Epithelial cell of prostate (primary cell): Measurements from ENCODE around the gene ATF6B.
"Not testable (repeated sequence)": the region's sequence is repeated elsewhere in the genome, so short reads cannot be mapped to it uniquely, and the experiment has no call there.

Experiments used
- DNase-seq: peaks from one replicate; pipeline ENCODE4 v3.0.0-alpha.2; 2011; ENCODE audit warnings: low read depth, low spot score
- H3K27ac ChIP-seq: fragments of 450-650 bp; 2 replicates; pipeline ENCODE4 v1.5.1; 2017; ENCODE audit warnings: mild to moderate bottlenecking

The ATF6B gene

GRCh38 chr6:32109765-32110160 lies 18.3 kb downstream of the ATF6B start:
- no peak overlapping the region for H3K27ac ChIP-seq
- no peak for DNase-seq

GRCh38 chr6:32109114-32109764 lies 18.8 kb downstream of the ATF6B start, which contains the start of gene TNXB:
TSS of gene TNXB (minus strand) at chr6:32109338. CDS start at chr6:32098198, 11,140 bp downstream.
- H3K27ac ChIP-seq, result no peak within 1 kb of the TSS
- no peak for DNase-seq

DNA sequence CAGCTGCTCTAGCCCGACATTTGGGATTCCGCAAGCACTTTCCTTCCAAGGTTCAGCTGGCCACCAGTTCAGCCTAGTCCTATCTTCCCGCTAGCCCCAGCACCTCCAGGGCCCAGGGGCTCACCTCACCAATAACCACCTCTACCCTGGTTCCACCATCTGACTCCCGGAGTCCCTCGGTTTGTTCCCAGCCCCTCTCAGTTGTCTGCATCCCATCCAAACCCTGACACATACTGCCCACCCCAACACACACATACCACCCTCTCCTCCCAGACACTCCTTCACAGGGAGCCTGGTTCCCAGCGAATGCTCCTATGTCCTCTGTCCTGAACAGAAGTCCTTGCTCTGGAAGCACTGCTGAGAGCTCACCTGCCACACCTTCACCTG lies 19.3 kb downstream of the ATF6B start:
- H3K27ac ChIP-seq, result no peak overlapping the region
- DNase-seq, result no peak

DNA sequence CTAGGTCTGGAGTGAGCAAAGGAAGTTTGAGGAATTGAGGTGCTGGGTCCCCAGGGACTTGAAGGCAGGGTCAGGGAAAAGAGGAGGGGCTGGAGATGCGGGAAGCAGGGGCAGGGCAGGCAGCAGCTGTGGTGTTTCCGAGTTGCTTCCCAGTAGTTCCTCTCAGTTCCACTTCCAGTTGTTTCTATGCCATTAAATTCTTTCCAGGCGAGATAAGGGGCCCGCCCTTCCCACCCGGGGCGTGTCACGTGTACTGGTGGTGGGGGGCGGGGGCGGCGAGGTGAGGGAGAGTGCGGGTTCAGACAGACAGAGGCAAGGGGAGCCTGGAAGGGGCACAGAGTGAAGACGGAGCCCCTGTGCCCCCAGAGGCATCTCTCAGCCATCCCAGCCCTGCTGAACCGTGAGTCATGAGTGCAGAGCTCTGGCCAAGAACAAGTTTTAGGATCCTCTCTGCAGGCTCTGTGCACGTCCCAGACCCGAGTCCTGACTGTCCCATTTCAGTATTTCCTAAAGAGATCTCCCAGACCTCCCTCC lies 19.9 kb downstream of the ATF6B start:
- DNase-seq, result no peak
- no peak overlapping the region for H3K27ac ChIP-seq

GRCh38 chr6:32107406-32107805 lies 20.6 kb downstream of the ATF6B start:
- no peak for DNase-seq
- no peak overlapping the region for H3K27ac ChIP-seq

- H3K27ac ChIP-seq, result no peak overlapping the region
- no peak for DNase-seq
These were observed 22.6 kb downstream of the ATF6B start for GRCh38 chr6:32105433-32105832.

GRCh38 chr6:32102255-32102654 lies 25.8 kb downstream of the ATF6B start:
- no peak overlapping the region for H3K27ac ChIP-seq
- no peak for DNase-seq

GRCh38 chr6:32100251-32100650 lies 27.8 kb downstream of the ATF6B start:
- DNase-seq, H3K27ac ChIP-seq: not testable (repeated sequence)

- no peak overlapping the region for H3K27ac ChIP-seq
- DNase-seq, result no peak
These were observed 30.7 kb downstream of the ATF6B start for GRCh38 chr6:32097364-32097763.

- DNase-seq, result no peak
- no peak overlapping the region for H3K27ac ChIP-seq
These were observed 31.4 kb downstream of the ATF6B start for GRCh38 chr6:32096394-32097258.

DNA sequence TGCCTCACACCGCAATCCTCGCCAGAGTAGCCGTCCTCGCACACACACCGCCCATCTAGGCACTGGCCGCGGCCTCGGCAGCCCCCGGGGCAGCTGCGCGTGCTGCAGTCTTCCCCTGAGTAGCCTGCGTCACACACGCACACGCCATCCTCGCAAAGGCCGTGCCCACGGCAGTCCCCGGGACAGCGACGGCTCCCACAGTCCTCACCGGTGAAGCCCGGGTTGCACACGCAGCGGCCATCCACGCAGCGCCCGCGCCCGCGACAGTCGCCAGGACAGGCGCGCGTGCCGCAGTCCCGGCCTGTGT lies 32.0 kb downstream of the ATF6B start:
- no peak for DNase-seq
- no peak overlapping the region for H3K27ac ChIP-seq

DNA sequence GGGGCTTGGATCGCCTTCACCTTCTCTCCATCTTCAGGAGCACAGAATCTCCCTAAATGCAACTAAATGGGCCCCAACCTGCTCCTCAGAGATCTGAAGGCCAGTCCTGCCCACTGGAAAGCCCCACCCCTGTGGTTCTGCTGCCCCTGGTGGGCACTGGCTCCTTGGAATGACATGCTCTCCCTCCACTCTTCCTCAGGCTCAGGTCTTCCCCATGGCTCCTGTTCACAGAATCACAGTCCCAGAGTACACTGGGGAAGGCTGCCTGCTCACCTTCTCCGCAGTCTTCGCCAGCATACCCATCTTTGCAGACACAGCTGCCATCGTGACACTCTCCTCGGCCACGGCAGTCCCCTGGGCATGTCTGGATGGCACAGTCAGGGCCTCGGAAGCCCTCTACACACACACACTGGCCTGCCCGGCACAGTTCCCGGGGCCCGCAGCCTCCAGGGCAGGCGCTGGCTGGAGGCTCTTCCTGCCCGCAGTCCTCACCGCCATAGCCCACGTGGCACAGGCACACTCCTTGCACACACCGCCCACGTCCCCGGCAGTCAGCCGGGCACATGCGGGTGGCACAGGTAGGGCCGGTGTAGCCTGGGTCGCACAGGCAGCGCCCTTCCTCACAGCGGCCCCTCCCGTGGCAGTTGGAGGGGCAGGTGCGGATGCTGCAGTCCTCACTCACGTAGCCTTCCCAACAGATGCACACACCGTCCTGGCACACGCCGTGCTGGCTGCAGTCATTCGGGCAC lies 32.5 kb downstream of the ATF6B start:
- no peak for DNase-seq
- H3K27ac ChIP-seq, result no peak overlapping the region

GRCh38 chr6:32092760-32093497 lies 35.1 kb downstream of the ATF6B start:
- no peak for DNase-seq
- no peak overlapping the region for H3K27ac ChIP-seq

DNA sequence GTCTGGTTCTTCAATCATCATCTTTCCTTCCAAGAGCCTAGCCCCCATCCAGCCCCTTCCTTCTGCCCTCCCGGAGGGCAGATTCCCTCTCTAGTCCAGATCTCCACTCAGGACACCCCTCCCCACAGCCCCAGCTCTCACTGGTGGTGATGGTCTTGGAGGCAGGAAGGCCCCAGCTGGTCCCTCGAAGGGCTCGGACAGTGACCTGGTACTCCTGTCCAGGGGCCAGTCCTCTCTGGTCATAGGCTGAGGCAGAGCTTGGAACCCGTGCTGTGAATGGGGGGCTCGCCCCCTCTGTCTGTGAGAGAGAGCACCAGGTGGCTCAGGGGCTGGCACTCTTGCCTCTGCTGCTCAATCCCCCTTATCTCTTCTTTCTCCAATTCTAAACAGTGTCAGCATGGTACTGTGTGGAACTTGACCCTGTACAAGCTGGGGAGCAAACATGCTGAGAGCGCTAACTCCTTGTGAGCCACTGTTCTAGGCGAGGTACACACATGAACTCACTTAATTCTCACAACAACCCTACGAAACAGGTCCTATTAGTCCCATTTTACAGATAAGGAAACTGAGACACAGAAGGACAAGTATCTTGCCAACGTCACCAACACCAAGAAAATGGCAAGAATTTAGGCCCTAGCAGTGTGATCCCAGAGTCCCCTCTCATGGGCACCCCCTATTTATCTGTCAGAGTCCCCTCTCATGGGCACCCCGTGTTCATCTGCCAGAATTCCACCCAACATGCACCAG lies 38.8 kb downstream of the ATF6B start:
- no peak for DNase-seq
- no peak overlapping the region for H3K27ac ChIP-seq

DNA sequence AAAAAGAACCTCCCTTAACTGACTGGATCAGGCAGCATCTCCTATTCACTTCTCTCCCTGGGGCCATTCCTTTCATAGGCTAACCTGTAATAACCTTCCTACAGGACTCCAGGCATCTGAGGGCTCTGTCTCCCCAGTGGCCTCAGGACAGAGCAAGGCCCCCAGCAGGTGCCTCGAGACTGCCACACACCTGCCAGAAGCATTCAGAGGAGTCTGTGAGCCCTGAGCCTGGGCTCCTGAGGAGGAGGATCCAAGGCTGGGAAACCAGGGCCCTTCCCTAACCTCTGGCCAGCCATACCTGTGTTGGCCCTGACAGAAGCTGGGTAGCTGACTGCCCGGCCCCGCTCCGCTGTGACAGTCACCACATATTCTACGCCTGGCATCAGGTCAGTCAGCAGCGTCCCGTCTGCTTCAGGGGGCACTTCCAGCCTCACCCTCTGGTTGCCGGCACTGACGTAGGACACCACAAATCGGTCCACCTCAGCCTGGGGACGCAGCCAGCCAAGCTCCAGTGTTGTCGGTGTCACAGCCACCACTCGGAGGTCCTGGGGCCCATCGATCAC lies 39.5 kb downstream of the ATF6B start:
- no peak overlapping the region for H3K27ac ChIP-seq

GRCh38 chr6:32087574-32088486 lies 40.2 kb downstream of the ATF6B start:
- DNase-seq, result no peak
- no peak overlapping the region for H3K27ac ChIP-seq

More for the DNA sequence above, 39.5 kb downstream of the ATF6B start:
- DNase-seq, result no peak

DNA sequence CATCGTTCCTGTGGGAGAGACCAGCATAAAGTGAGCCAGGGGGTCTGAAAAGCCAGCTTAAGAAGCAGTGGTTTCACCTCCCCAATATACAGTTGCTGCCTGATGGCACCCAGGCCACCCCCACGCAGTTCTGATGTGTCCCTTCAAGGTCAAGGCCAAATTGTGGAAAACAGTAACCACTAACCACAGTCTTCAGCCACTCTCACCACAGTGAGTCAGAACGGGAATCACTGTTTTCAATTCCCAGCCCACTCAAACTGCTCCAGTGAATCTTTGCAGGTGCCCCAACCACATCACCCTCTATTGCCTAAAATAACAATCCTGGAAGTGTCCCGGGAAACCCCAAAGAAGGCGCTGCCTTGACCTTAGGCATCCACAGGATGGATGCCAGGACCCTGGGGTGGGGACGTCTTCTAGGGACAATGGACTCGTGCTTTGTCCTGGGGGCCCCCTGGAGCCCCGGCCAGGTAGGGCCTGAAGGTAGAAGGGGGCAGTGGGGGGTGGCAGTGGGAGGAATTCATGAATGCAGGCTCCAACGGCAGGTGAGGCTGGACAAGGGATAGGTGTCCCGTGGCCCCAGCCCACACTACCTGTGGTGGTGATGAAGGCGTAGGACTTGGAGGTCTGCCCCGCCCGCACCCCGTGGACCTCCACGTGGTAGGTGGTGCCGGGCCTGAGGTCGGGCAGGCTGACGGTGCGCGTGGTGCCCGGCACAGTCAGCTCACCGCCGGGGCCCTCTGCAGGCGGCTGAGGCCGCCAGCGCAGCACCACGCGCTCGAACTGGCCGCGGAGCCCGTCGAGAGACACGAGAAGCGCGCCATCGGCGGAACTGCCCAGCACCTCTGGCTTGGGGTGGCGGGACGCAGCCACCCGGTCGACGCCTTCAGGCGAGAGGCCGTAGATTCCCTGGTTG lies 41.1 kb downstream of the ATF6B start:
- DNase-seq, result no peak
- no peak overlapping the region for H3K27ac ChIP-seq
